HEK293 (cell line): ENCODE measurements around the gene ACTG2.

Experiments used
- CTCF ChIA-PET: fragments of 350-600 bp; formaldehyde crosslinking; extraction: SDS; loops from one replicate; lab custom pipeline; 2021; ENCODE audit warnings: antibody characterized with exemption; lab: Yijun Ruan, JAX
- POLR2A ChIA-PET: fragments of 300-600 bp; formaldehyde crosslinking; extraction: SDS; loops from one replicate; lab custom pipeline; 2020; ENCODE audit warnings: antibody characterized with exemption, inconsistent platforms; lab: Yijun Ruan, JAX
- H3K27ac ChIP-seq: fragments of 200-500 bp; sonication (Bioruptor generic); 2 replicates; pipeline ENCODE4 v1.5.1; 2014; ENCODE audit warnings: low read depth, low read length, control low read depth, inconsistent platforms; ENCODE audit errors: extremely low read depth
- H3K36me3 ChIP-seq, 2 experiments: fragments of 200-500 bp in 1 of 2; sonication (Bioruptor generic) in 1 of 2; 1 replicate in 1 of 2; 2 replicates in 1 of 2; pipeline ENCODE4 v1.5.1; 2014 to 2017; ENCODE audit warnings: inconsistent platforms in 2 of 2, low read length in 2 of 2; ENCODE audit not compliant: control insufficient read depth in 2 of 2, insufficient read depth in 1 of 2
- H3K4me1 ChIP-seq: fragments of 200-500 bp; sonication (Bioruptor generic); 2 replicates; pipeline ENCODE4 v1.5.1; 2014; ENCODE audit warnings: mild to moderate bottlenecking, low read length, inconsistent platforms; ENCODE audit not compliant: control insufficient read depth, insufficient read depth
- H3K4me3 ChIP-seq: 2 replicates; pipeline ENCODE4 v1.5.1; 2011; ENCODE audit warnings: low read depth, mild to moderate bottlenecking, control low read depth, low read length, moderate library complexity
- H3K9me3 ChIP-seq: fragments of 200-500 bp; sonication (Bioruptor generic); 2 replicates; pipeline ENCODE4 v1.5.1; 2014; ENCODE audit warnings: low read depth, low read length, inconsistent platforms; ENCODE audit not compliant: control insufficient read depth, insufficient read depth
- INSM2 ChIP-seq: fragments of 450-650 bp; formaldehyde crosslinking; IDR thresholded peaks from 2 replicates; pipeline ENCODE4 v1.5.1; 2016; ENCODE audit warnings: missing biosample characterization, missing genetic modification characterization
- SALL2 ChIP-seq: fragments of 450-650 bp; formaldehyde crosslinking; IDR thresholded peaks from 2 replicates; pipeline ENCODE4 v1.5.0; 2017; ENCODE audit warnings: missing biosample characterization, mild to moderate bottlenecking, missing genetic modification characterization, borderline replicate concordance
- SCRT2 ChIP-seq: fragments of 450-650 bp; formaldehyde crosslinking; IDR thresholded peaks from 2 replicates; pipeline ENCODE4 v1.5.1; 2016; ENCODE audit warnings: missing biosample characterization, missing genetic modification characterization
- ZBTB7A ChIP-seq: fragments of 450-650 bp; formaldehyde crosslinking; IDR thresholded peaks from 2 replicates; pipeline ENCODE4 v1.5.1; 2016; ENCODE audit warnings: low read depth, missing biosample characterization, missing genetic modification characterization
- ZBTB8A ChIP-seq: fragments of 450-650 bp; formaldehyde crosslinking; IDR thresholded peaks from 2 replicates; pipeline ENCODE4 v1.5.1; 2016; ENCODE audit warnings: missing biosample characterization, missing genetic modification characterization
- ZNF10 ChIP-seq: fragments of 450-650 bp; formaldehyde crosslinking; IDR thresholded peaks from 2 replicates; pipeline ENCODE4 v1.5.1; 2017; ENCODE audit warnings: missing biosample characterization, missing genetic modification characterization
- ZNF157 ChIP-seq: fragments of 450-650 bp; formaldehyde crosslinking; IDR thresholded peaks from 2 replicates; pipeline ENCODE4 v1.5.1; 2016; ENCODE audit warnings: missing biosample characterization, missing genetic modification characterization
- ZNF19 ChIP-seq: fragments of 450-650 bp; formaldehyde crosslinking; IDR thresholded peaks from 2 replicates; pipeline ENCODE4; 2016; ENCODE audit warnings: missing biosample characterization, missing genetic modification characterization, low read depth
- ZNF324 ChIP-seq: fragments of 450-650 bp; formaldehyde crosslinking; IDR thresholded peaks from 2 replicates; pipeline ENCODE4 v1.5.1; 2016; ENCODE audit warnings: missing biosample characterization, missing genetic modification characterization
- ZNF394 ChIP-seq: fragments of 450-650 bp; formaldehyde crosslinking; IDR thresholded peaks from 2 replicates; pipeline ENCODE4 v1.5.1; 2016; ENCODE audit warnings: missing biosample characterization, missing genetic modification characterization, mild to moderate bottlenecking, moderate library complexity, borderline replicate concordance
- ZNF426 ChIP-seq: fragments of 450-650 bp; formaldehyde crosslinking; IDR thresholded peaks from 2 replicates; pipeline ENCODE4 v1.5.1; 2017; ENCODE audit warnings: missing biosample characterization, missing genetic modification characterization, mild to moderate bottlenecking, inconsistent platforms, moderate library complexity
- ZNF449 ChIP-seq: fragments of 450-650 bp; formaldehyde crosslinking; IDR thresholded peaks from 2 replicates; pipeline ENCODE4 v1.5.1; 2017; ENCODE audit warnings: missing biosample characterization, mild to moderate bottlenecking, missing genetic modification characterization, moderate library complexity
- ZNF518A ChIP-seq: fragments of 450-650 bp; formaldehyde crosslinking; conservative IDR thresholded peaks from 2 replicates; pipeline ENCODE4 v1.5.1; 2016; ENCODE audit warnings: low read depth, missing biosample characterization, missing genetic modification characterization
- ZNF530 ChIP-seq: fragments of 450-650 bp; formaldehyde crosslinking; IDR thresholded peaks from 2 replicates; pipeline ENCODE4 v1.5.1; 2016; ENCODE audit warnings: low read depth, missing biosample characterization, missing genetic modification characterization
- ZNF558 ChIP-seq: fragments of 450-650 bp; formaldehyde crosslinking; IDR thresholded peaks from 2 replicates; pipeline ENCODE4 v1.5.1; 2016; ENCODE audit warnings: missing biosample characterization, missing genetic modification characterization
- ZNF701 ChIP-seq: fragments of 450-650 bp; formaldehyde crosslinking; IDR thresholded peaks from 2 replicates; pipeline ENCODE4 v1.5.1; 2016; ENCODE audit warnings: missing biosample characterization, missing genetic modification characterization
- ZNF768 ChIP-seq: fragments of 450-650 bp; formaldehyde crosslinking; IDR thresholded peaks from 2 replicates; pipeline ENCODE4 v1.5.1; 2018; ENCODE audit warnings: missing biosample characterization, mild to moderate bottlenecking, missing genetic modification characterization
- ZNF785 ChIP-seq: fragments of 450-650 bp; formaldehyde crosslinking; IDR thresholded peaks from 2 replicates; pipeline ENCODE4 v1.5.1; 2016; ENCODE audit warnings: missing biosample characterization, missing genetic modification characterization
- ZNF843 ChIP-seq: fragments of 450-650 bp; formaldehyde crosslinking; IDR thresholded peaks from 2 replicates; pipeline ENCODE4 v1.5.1; 2016; ENCODE audit warnings: missing biosample characterization, missing genetic modification characterization
- TF ChIP-seq, protein P1 (sequence below): fragments of 450-650 bp; formaldehyde crosslinking; conservative IDR thresholded peaks from 2 replicates; pipeline ENCODE4 v1.5.1; 2016; ENCODE audit warnings: low read depth, missing biosample characterization, missing genetic modification characterization

Gene ACTG2

DNA sequence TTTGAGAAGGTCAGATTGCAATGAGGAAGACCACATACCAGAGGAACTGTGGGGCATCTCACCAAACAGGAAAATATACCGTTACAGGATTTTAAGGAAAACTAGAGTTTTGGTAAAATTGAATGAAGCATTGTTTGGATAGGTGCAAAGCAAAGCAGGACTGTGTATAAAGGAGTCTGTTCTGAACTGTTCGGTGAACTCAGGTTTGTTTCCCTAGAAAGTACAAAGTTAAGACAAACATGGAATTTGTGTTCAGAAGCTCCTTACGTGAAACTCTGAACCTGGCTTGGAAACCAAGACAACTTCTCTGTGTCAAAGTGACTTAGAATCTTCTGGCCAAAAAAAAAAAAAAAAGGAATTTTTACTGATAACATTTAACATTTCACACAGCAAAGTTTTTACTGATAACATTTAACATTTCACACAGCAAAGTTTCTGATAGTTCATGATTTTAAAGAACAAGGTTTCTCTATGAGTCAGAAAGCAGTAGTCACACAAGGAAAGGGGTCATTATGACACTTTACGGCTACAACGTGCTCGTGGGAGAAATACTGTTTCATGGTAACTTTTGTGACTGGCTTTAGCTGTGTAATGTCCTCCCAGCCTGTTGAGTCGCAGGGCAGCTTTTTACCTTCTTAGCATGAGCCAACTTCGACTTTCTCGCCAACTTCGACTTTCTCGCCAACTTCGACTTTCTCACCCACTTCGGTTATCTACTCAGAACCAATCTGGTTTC, 70.7 kb downstream of the ACTG2 start:
- H3K4me3 ChIP-seq: no peak overlapping the region
- ChIA-PET POLR2A (no interaction called here), CTCF (interaction anchor here (0.7 kb wide), 1 partner anchor 876 kb away, joined by 6 read pairs; no protein-coding TSS in a partner anchor)
- H3K27ac ChIP-seq: no peak overlapping the region
- no peaks in the 10 kb centered on the region for H3K9me3 ChIP-seq
- H3K36me3 ChIP-seq: peaks cover 12 to 14% of the 10 kb centered on the region in 2 experiments; a peak in 2 of 3 replicates
- no peaks in the 10 kb centered on the region for H3K4me1 ChIP-seq
- no peak for TF ChIP-seq ZNF518A (tag by site-specific recombination)
- TF ChIP-seq SCRT2 (tag by site-specific recombination): 0 out of 2 replicates have a peak, but pooled peaks have one; percentile 48
- TF ChIP-seq ZNF426 (tag by site-specific recombination): no peak
- no peak for TF ChIP-seq INSM2 (tag by site-specific recombination)
- TF ChIP-seq ZNF701 (tag by site-specific recombination): no peak
- no peak for TF ChIP-seq ZNF10

- POLR2A ChIA-PET: no interaction called here
- H3K9me3 ChIP-seq: no peaks in the 10 kb centered on the region
- CTCF ChIA-PET: no interaction called here
- peaks cover 6 to 7% of the 10 kb centered on the region in 2 experiments; a peak in 2 of 3 replicates for H3K36me3 ChIP-seq
- no peaks in the 10 kb centered on the region for H3K4me1 ChIP-seq
- no peak overlapping the region for H3K27ac ChIP-seq
- H3K4me3 ChIP-seq: no peak overlapping the region
- TF ChIP-seq ZNF324 (tag by site-specific recombination) (no peak), ZNF394 (no peak), ZNF768 (no peak), ZNF157 (tag by site-specific recombination) (no peak), ZNF785 (tag by site-specific recombination) (no peak), SCRT2 (tag by site-specific recombination) (no peak), ZBTB7A (tag by site-specific recombination) (no peak), ZNF843 (tag by site-specific recombination) (no peak), ZNF449 (tag by site-specific recombination) (no peak), ZNF19 (no peak), ZNF558 (tag by site-specific recombination) (no peak), ZNF530 (tag by site-specific recombination) (no peak), ZBTB8A (tag by site-specific recombination) (no peak), SALL2 (no peak)
- TF ChIP-seq, protein P1, sequence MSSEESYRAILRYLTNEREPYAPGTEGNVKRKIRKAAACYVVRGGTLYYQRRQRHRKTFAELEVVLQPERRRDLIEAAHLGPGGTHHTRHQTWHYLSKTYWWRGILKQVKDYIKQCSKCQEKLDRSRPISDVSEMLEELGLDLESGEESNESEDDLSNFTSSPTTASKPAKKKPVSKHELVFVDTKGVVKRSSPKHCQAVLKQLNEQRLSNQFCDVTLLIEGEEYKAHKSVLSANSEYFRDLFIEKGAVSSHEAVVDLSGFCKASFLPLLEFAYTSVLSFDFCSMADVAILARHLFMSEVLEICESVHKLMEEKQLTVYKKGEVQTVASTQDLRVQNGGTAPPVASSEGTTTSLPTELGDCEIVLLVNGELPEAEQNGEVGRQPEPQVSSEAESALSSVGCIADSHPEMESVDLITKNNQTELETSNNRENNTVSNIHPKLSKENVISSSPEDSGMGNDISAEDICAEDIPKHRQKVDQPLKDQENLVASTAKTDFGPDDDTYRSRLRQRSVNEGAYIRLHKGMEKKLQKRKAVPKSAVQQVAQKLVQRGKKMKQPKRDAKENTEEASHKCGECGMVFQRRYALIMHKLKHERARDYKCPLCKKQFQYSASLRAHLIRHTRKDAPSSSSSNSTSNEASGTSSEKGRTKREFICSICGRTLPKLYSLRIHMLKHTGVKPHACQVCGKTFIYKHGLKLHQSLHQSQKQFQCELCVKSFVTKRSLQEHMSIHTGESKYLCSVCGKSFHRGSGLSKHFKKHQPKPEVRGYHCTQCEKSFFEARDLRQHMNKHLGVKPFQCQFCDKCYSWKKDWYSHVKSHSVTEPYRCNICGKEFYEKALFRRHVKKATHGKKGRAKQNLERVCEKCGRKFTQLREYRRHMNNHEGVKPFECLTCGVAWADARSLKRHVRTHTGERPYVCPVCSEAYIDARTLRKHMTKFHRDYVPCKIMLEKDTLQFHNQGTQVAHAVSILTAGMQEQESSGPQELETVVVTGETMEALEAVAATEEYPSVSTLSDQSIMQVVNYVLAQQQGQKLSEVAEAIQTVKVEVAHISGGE (tag by site-specific recombination): no peak
These were observed 71.4 kb downstream of the ACTG2 start for GRCh38 chr2:73964223-73964622.
